BE2C (cell line): ENCODE measurements around the gene NDUFAF7.
"Not testable (repeated sequence)": the region's sequence is repeated elsewhere in the genome, so short reads cannot be mapped to it uniquely, and the experiment has no call there.

Experiments
- DNase-seq: peaks from one replicate; pipeline ENCODE4 v3.0.0-alpha.2; 2020
- H3K27me3 ChIP-seq: fragments of 250-450 bp; sonication (Bioruptor Pico); 2 replicates; pipeline ENCODE4 v1.5.1; 2020; ENCODE audit warnings: mild to moderate bottlenecking
- H3K36me3 ChIP-seq: fragments of 250-450 bp; sonication (Bioruptor Pico); 2 replicates; pipeline ENCODE4 v1.5.1; 2020; ENCODE audit warnings: mild to moderate bottlenecking
- H3K4me1 ChIP-seq: fragments of 250-450 bp; sonication (Bioruptor Pico); 2 replicates; pipeline ENCODE4 v1.5.1; 2020
- H3K4me3 ChIP-seq: 2 replicates; pipeline ENCODE4 v1.5.1; 2011; ENCODE audit warnings: low read depth, low read length
- H3K9me3 ChIP-seq: fragments of 250-450 bp; sonication (Bioruptor Pico); 2 replicates; pipeline ENCODE4 v1.5.1; 2020
- CTCF ChIP-seq: IDR thresholded peaks from 2 replicates; pipeline ENCODE4 v1.5.1; 2012; ENCODE audit warnings: mild to moderate bottlenecking, low read depth, low read length

The NDUFAF7 gene

GRCh38 chr2:37191253-37191652, 40.2 kb upstream of the NDUFAF7 start:
- Histone ChIP-seq H3K9me3 (no peaks in the 10 kb centered on the region), H3K27me3 (no peaks in the 10 kb centered on the region), H3K4me1 (no peaks in the 10 kb centered on the region), H3K36me3 (no peaks in the 10 kb centered on the region), H3K4me3 (no peak overlapping the region)
- DNase-seq = no peak
- TF ChIP-seq CTCF = no peak

- TF ChIP-seq CTCF = no peak
- Histone ChIP-seq H3K4me3 (no peak overlapping the region), H3K27me3 (no peaks in the 10 kb centered on the region), H3K9me3 (no peaks in the 10 kb centered on the region), H3K4me1 (no peaks in the 10 kb centered on the region), H3K36me3 (no peaks in the 10 kb centered on the region)
- no peak for DNase-seq
Measured at GRCh38 chr2:37191747-37192146, 39.7 kb upstream of the NDUFAF7 start.

- H3K27me3 ChIP-seq = no peaks in the 10 kb centered on the region
- no peaks in the 10 kb centered on the region for H3K4me1 ChIP-seq
- H3K36me3 ChIP-seq = no peaks in the 10 kb centered on the region
- DNase-seq = no peak
- TF ChIP-seq CTCF = no peak
- no peaks in the 10 kb centered on the region for H3K9me3 ChIP-seq
- H3K4me3 ChIP-seq = no peak overlapping the region
Measured at GRCh38 chr2:37192551-37192950, 38.9 kb upstream of the NDUFAF7 start.

GRCh38 chr2:37195862-37196319, 35.6 kb upstream of the NDUFAF7 start:
- not testable (repeated sequence) for H3K27me3 ChIP-seq, H3K4me1 ChIP-seq, DNase-seq, H3K9me3 ChIP-seq
- Histone ChIP-seq H3K4me3 (peak overlapping the region; percentile 84), H3K36me3 (peaks cover 16% of the 10 kb centered on the region)

GRCh38 chr2:37196320-37197195, 34.9 kb upstream of the NDUFAF7 start, which contains the start of gene CEBPZOS:
CEBPZOS (plus strand) TSS chr2:37196496; CDS start chr2:37199705, 3,209 bp downstream.
- Histone ChIP-seq H3K4me3 (peak within 1 kb of the TSS; percentile 84), H3K4me1 (no peaks in the 10 kb centered on the region; the same call in 1 of the 2 replicates), H3K36me3 (peaks cover 23% of the 10 kb centered on the region), H3K9me3 (no peaks in the 10 kb centered on the region), H3K27me3 (no peaks in the 10 kb centered on the region)
- TF ChIP-seq CTCF = no peak
- DNase-seq = peak; percentile 85

GRCh38 chr2:37198681-37199065, 32.8 kb upstream of the NDUFAF7 start:
- no peaks in the 10 kb centered on the region for H3K27me3 ChIP-seq
- 0 out of 2 replicates have a peak, but pooled peaks cover 2% of the 10 kb centered on the region for H3K9me3 ChIP-seq
- no peak for TF ChIP-seq CTCF
- no peaks in the 10 kb centered on the region; the same call in 1 of the 2 replicates for H3K4me1 ChIP-seq
- DNase-seq = no peak
- H3K36me3 ChIP-seq = peaks cover 43% of the 10 kb centered on the region
- no peak overlapping the region for H3K4me3 ChIP-seq
